K562 (cell line): Measurements from ENCODE around the gene INO80C. TPM values are rescaled to one million over a fixed set of nuclear protein-coding genes. Genes with fewer than 3 reads are reported as not detected.

Experiments used
- ERF ChIP-seq: fragments of 450-650 bp; formaldehyde crosslinking; IDR thresholded peaks from 2 replicates; pipeline ENCODE4 v1.4.0; 2020; ENCODE audit warnings: mild to moderate bottlenecking, mixed read lengths
- MEIS2 ChIP-seq: fragments of 450-650 bp; IDR thresholded peaks from 2 replicates; pipeline ENCODE4 v1.6.1; 2014; ENCODE audit warnings: mild to moderate bottlenecking; ENCODE audit not compliant: partially characterized antibody
- RFX5 ChIP-seq: IDR thresholded peaks from 2 replicates; pipeline ENCODE4 v1.6.1; 2011; ENCODE audit warnings: low read depth, mild to moderate bottlenecking, improper control_type of control experiment, low read length
- YBX1 ChIP-seq: fragments of 450-650 bp; IDR thresholded peaks from 2 replicates; pipeline ENCODE4 v1.7.1; 2016; ENCODE audit warnings: mild to moderate bottlenecking
- ZNF280B ChIP-seq: fragments of 250-450 bp; sonication (Bioruptor Pico); IDR thresholded peaks from 2 replicates; pipeline ENCODE4 v1.5.1; 2021; ENCODE audit warnings: mild to moderate bottlenecking
- polyA plus RNA-seq, 8 experiments: library from polyadenylated mRNA; depleted of rRNA in 4 of 8; stranded (reverse) in 5 of 8; unstranded in 3 of 8; fragments of >200 nt; fragmentation: Nextera tagmentation in 2 of 8; fragmentation: Illumina TruSeq in 1 of 8; extraction: Ambion mirVana in 2 of 8; extraction: Trizol in 1 of 8; gene quantifications; 2 replicates each; pipeline versions ENCODE4 v1.2.1 to v1.2.3, GENCODE V29; 2011 to 2014; ENCODE audit warnings: inconsistent platforms in 1 of 8, missing spikeins in 1 of 8
- total RNA-seq, 7 experiments: library from RNA; depleted of rRNA in 6 of 7; stranded (reverse); fragments of >200 nt in 6 of 7; fragmentation: Illumina TruSeq in 2 of 7; extraction: Trizol in 2 of 7; gene quantifications; 2 replicates each; pipeline versions ENCODE4 v1.2.1 to v1.2.3, GENCODE V29; 2011 to 2021; ENCODE audit warnings: low replicate concordance in 1 of 7
- TF ChIP-seq, protein P1 (sequence below), 2 experiments: fragments of 450-650 bp; formaldehyde crosslinking in 1 of 2; IDR thresholded peaks; 2 replicates each; pipeline versions ENCODE4 v1.4.0 to v1.6.1; 2014 to 2020; ENCODE audit warnings: mild to moderate bottlenecking in 2 of 2, borderline replicate concordance in 1 of 2, low read depth in 1 of 2
- TF ChIP-seq, protein P2 (sequence below): fragments of 200-600 bp; sonication (generic); IDR thresholded peaks from one replicate; pipeline ENCODE4 v1.6.1; 2012; ENCODE audit warnings: mild to moderate bottlenecking, low read depth, low read length, inconsistent platforms

Gene INO80C
- total and polyA plus RNA-seq, 9 of the 15 experiments (the other 6 are each of a cell fraction or from before 2014, with no cell fraction given), result 14.3 to 53.3 (median 46.6) TPM

GRCh38 chr18:35424356-35424755 is 73.4 kb downstream of the INO80C start (continued):
- TF ChIP-seq, protein P1, sequence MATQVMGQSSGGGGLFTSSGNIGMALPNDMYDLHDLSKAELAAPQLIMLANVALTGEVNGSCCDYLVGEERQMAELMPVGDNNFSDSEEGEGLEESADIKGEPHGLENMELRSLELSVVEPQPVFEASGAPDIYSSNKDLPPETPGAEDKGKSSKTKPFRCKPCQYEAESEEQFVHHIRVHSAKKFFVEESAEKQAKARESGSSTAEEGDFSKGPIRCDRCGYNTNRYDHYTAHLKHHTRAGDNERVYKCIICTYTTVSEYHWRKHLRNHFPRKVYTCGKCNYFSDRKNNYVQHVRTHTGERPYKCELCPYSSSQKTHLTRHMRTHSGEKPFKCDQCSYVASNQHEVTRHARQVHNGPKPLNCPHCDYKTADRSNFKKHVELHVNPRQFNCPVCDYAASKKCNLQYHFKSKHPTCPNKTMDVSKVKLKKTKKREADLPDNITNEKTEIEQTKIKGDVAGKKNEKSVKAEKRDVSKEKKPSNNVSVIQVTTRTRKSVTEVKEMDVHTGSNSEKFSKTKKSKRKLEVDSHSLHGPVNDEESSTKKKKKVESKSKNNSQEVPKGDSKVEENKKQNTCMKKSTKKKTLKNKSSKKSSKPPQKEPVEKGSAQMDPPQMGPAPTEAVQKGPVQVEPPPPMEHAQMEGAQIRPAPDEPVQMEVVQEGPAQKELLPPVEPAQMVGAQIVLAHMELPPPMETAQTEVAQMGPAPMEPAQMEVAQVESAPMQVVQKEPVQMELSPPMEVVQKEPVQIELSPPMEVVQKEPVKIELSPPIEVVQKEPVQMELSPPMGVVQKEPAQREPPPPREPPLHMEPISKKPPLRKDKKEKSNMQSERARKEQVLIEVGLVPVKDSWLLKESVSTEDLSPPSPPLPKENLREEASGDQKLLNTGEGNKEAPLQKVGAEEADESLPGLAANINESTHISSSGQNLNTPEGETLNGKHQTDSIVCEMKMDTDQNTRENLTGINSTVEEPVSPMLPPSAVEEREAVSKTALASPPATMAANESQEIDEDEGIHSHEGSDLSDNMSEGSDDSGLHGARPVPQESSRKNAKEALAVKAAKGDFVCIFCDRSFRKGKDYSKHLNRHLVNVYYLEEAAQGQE (IDR thresholded peaks at IDR 0.05; ENCODE audit: borderline replicate concordance), result no peak
- TF ChIP-seq, protein P1 (CRISPR knock-in tag; IDR thresholded peaks at IDR 0.05; ENCODE audit: low read depth), result no peak
- TF ChIP-seq ZNF280B, result no peak
- no peak for TF ChIP-seq YBX1
- TF ChIP-seq, protein P2, sequence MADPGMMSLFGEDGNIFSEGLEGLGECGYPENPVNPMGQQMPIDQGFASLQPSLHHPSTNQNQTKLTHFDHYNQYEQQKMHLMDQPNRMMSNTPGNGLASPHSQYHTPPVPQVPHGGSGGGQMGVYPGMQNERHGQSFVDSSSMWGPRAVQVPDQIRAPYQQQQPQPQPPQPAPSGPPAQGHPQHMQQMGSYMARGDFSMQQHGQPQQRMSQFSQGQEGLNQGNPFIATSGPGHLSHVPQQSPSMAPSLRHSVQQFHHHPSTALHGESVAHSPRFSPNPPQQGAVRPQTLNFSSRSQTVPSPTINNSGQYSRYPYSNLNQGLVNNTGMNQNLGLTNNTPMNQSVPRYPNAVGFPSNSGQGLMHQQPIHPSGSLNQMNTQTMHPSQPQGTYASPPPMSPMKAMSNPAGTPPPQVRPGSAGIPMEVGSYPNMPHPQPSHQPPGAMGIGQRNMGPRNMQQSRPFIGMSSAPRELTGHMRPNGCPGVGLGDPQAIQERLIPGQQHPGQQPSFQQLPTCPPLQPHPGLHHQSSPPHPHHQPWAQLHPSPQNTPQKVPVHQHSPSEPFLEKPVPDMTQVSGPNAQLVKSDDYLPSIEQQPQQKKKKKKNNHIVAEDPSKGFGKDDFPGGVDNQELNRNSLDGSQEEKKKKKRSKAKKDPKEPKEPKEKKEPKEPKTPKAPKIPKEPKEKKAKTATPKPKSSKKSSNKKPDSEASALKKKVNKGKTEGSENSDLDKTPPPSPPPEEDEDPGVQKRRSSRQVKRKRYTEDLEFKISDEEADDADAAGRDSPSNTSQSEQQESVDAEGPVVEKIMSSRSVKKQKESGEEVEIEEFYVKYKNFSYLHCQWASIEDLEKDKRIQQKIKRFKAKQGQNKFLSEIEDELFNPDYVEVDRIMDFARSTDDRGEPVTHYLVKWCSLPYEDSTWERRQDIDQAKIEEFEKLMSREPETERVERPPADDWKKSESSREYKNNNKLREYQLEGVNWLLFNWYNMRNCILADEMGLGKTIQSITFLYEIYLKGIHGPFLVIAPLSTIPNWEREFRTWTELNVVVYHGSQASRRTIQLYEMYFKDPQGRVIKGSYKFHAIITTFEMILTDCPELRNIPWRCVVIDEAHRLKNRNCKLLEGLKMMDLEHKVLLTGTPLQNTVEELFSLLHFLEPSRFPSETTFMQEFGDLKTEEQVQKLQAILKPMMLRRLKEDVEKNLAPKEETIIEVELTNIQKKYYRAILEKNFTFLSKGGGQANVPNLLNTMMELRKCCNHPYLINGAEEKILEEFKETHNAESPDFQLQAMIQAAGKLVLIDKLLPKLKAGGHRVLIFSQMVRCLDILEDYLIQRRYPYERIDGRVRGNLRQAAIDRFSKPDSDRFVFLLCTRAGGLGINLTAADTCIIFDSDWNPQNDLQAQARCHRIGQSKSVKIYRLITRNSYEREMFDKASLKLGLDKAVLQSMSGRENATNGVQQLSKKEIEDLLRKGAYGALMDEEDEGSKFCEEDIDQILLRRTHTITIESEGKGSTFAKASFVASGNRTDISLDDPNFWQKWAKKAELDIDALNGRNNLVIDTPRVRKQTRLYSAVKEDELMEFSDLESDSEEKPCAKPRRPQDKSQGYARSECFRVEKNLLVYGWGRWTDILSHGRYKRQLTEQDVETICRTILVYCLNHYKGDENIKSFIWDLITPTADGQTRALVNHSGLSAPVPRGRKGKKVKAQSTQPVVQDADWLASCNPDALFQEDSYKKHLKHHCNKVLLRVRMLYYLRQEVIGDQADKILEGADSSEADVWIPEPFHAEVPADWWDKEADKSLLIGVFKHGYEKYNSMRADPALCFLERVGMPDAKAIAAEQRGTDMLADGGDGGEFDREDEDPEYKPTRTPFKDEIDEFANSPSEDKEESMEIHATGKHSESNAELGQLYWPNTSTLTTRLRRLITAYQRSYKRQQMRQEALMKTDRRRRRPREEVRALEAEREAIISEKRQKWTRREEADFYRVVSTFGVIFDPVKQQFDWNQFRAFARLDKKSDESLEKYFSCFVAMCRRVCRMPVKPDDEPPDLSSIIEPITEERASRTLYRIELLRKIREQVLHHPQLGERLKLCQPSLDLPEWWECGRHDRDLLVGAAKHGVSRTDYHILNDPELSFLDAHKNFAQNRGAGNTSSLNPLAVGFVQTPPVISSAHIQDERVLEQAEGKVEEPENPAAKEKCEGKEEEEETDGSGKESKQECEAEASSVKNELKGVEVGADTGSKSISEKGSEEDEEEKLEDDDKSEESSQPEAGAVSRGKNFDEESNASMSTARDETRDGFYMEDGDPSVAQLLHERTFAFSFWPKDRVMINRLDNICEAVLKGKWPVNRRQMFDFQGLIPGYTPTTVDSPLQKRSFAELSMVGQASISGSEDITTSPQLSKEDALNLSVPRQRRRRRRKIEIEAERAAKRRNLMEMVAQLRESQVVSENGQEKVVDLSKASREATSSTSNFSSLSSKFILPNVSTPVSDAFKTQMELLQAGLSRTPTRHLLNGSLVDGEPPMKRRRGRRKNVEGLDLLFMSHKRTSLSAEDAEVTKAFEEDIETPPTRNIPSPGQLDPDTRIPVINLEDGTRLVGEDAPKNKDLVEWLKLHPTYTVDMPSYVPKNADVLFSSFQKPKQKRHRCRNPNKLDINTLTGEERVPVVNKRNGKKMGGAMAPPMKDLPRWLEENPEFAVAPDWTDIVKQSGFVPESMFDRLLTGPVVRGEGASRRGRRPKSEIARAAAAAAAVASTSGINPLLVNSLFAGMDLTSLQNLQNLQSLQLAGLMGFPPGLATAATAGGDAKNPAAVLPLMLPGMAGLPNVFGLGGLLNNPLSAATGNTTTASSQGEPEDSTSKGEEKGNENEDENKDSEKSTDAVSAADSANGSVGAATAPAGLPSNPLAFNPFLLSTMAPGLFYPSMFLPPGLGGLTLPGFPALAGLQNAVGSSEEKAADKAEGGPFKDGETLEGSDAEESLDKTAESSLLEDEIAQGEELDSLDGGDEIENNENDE, result no peak
- TF ChIP-seq RFX5, result no peak
- no peak for TF ChIP-seq ERF (CRISPR knock-in tag)
- TF ChIP-seq MEIS2, result no peak
